IMR-90 (cell line): Measurements from ENCODE around the gene TBC1D24. TPM values are rescaled to one million over a fixed set of nuclear protein-coding genes. Genes with fewer than 3 reads are reported as not detected.

Experiments
- ATAC-seq: fragments of 200-7000 bp; cut with Tn5 transposase; 2 replicates; pipeline ENCODE4 v1.9.1; 2020; ENCODE audit warnings: low read depth, mild to moderate bottlenecking, moderate library complexity
- BruUV-seq: library from RNA; stranded (reverse); fragments of 400-500 nt; replicated peaks from 2 replicates; lab custom pipeline; 2021; lab: Mats Ljungman, UMichigan
- CTCF ChIA-PET: fragments of 300-600 bp; formaldehyde crosslinking; extraction: SDS; loops from one replicate; lab custom pipeline; 2021; ENCODE audit warnings: antibody characterized with exemption; lab: Yijun Ruan, JAX
- POLR2A ChIA-PET: fragments of 300-600 bp; sonication (Branson Sonifier 250); formaldehyde crosslinking; loops from one replicate; lab custom pipeline; 2022; ENCODE audit warnings: antibody characterized with exemption; ENCODE audit not compliant: unreplicated experiment; lab: Charles Lee
- DNase-seq: peaks from one replicate; pipeline ENCODE4 v3.0.0; 2013
- H2AFZ ChIP-seq: replicated peaks from 2 replicates; pipeline ENCODE3; 2013; ENCODE audit warnings: low read length, mild to moderate bottlenecking; ENCODE audit not compliant: poor library complexity
- H2AK5ac ChIP-seq: 2 replicates; pipeline ENCODE4 v1.6.1; 2013; ENCODE audit warnings: low read depth, low read length, inconsistent platforms
- H2AK9ac ChIP-seq: replicated peaks from 2 replicates; pipeline ENCODE3; 2013; ENCODE audit warnings: mild to moderate bottlenecking, low read depth, low read length, moderate library complexity; ENCODE audit not compliant: poor library complexity
- H2BK120ac ChIP-seq: 2 replicates; pipeline ENCODE4 v1.6.1; 2013; ENCODE audit warnings: low read depth, low read length, inconsistent platforms
- H2BK15ac ChIP-seq: 3 replicates; pipeline ENCODE4 v1.6.1; 2013; ENCODE audit warnings: low read depth, low read length, inconsistent platforms
- H2BK20ac ChIP-seq: 2 replicates; pipeline ENCODE4 v1.6.1; 2013; ENCODE audit warnings: low read depth, mild to moderate bottlenecking, inconsistent platforms, low read length, moderate library complexity
- H2BK5ac ChIP-seq: 2 replicates; pipeline ENCODE4 v1.6.1; 2013; ENCODE audit warnings: mild to moderate bottlenecking, low read depth, low read length, inconsistent platforms; ENCODE audit not compliant: poor library complexity, severe bottlenecking
- H3K14ac ChIP-seq: replicated peaks from 2 replicates; pipeline ENCODE4 v1.6.1; 2013; ENCODE audit warnings: low read depth, low read length, inconsistent platforms
- H3K18ac ChIP-seq: 2 replicates; pipeline ENCODE4 v1.6.1; 2013; ENCODE audit warnings: low read depth, low read length, control low read depth
- H3K23ac ChIP-seq: 2 replicates; pipeline ENCODE4 v1.6.1; 2013; ENCODE audit warnings: low read depth, low read length, inconsistent platforms
- H3K27ac ChIP-seq: 2 replicates; pipeline ENCODE4 v1.5.1; 2013; ENCODE audit warnings: mild to moderate bottlenecking, control low read depth, low read length; ENCODE audit not compliant: insufficient read depth
- H3K27me3 ChIP-seq: 2 replicates; pipeline ENCODE4 v1.6.1; 2013; ENCODE audit warnings: low read length; ENCODE audit not compliant: control insufficient read depth, insufficient read depth
- H3K36me3 ChIP-seq: 2 replicates; pipeline ENCODE4 v1.6.1; 2013; ENCODE audit warnings: low read length, mixed read lengths; ENCODE audit not compliant: control insufficient read depth, insufficient read depth
- H3K4ac ChIP-seq: 2 replicates; pipeline ENCODE4 v1.6.1; 2013; ENCODE audit warnings: low read depth, low read length, inconsistent platforms
- H3K4me1 ChIP-seq: 2 replicates; pipeline ENCODE4 v1.6.1; 2013; ENCODE audit warnings: low read length, mixed read lengths; ENCODE audit not compliant: control insufficient read depth, insufficient read depth
- H3K4me2 ChIP-seq: 2 replicates; pipeline ENCODE4 v1.6.1; 2013; ENCODE audit warnings: low read depth, mild to moderate bottlenecking, control low read depth, low read length, moderate library complexity
- H3K4me3 ChIP-seq: 2 replicates; pipeline ENCODE4 v1.5.1; 2013; ENCODE audit warnings: low read depth, mild to moderate bottlenecking, control low read depth, low read length, moderate library complexity; ENCODE audit not compliant: insufficient read depth
- H3K56ac ChIP-seq: 2 replicates; pipeline ENCODE4 v1.6.1; 2013; ENCODE audit warnings: low read length, inconsistent platforms; ENCODE audit not compliant: insufficient read depth; ENCODE audit errors: extremely low read depth
- H3K79me1 ChIP-seq, 2 experiments: 2 replicates each; pipeline ENCODE4 v1.6.1; 2013; ENCODE audit warnings: low read length in 2 of 2, inconsistent platforms in 1 of 2, low read depth in 1 of 2
- H3K9ac ChIP-seq: 2 replicates; pipeline ENCODE4 v1.6.1; 2013; ENCODE audit warnings: low read depth, low read length, control low read depth
- H3K9me1 ChIP-seq: 2 replicates; pipeline ENCODE4 v1.6.1; 2013; ENCODE audit warnings: low read length, inconsistent platforms; ENCODE audit not compliant: insufficient read depth
- H3K9me3 ChIP-seq: 2 replicates; pipeline ENCODE4 v1.6.1; 2013; ENCODE audit warnings: low read length; ENCODE audit not compliant: control insufficient read depth, insufficient read depth
- H4K20me1 ChIP-seq: 2 replicates; pipeline ENCODE4 v1.6.1; 2013; ENCODE audit warnings: low read length, inconsistent platforms; ENCODE audit not compliant: insufficient read depth
- H4K5ac ChIP-seq: 2 replicates; pipeline ENCODE4 v1.6.1; 2013; ENCODE audit warnings: mild to moderate bottlenecking, low read depth, low read length, control low read depth
- H4K8ac ChIP-seq, 2 experiments: 2 replicates each; pipeline ENCODE4 v1.6.1; 2013; ENCODE audit warnings: low read depth in 2 of 2, low read length in 2 of 2, control low read depth in 1 of 2, inconsistent platforms in 1 of 2
- H4K91ac ChIP-seq: 2 replicates; pipeline ENCODE4 v1.6.1; 2013; ENCODE audit warnings: low read depth, low read length, inconsistent platforms; ENCODE audit not compliant: insufficient read depth
- BHLHE40 ChIP-seq: fragments of 150-350 bp; IDR thresholded peaks from 2 replicates; pipeline ENCODE4 v1.6.1; 2016; ENCODE audit warnings: mild to moderate bottlenecking, low read depth, low read length
- CEBPB ChIP-seq: IDR thresholded peaks from 2 replicates; pipeline ENCODE4 v1.6.1; 2012; ENCODE audit warnings: low read depth, low read length, improper control_type of control experiment
- CHD1 ChIP-seq: IDR thresholded peaks from 2 replicates; pipeline ENCODE4 v1.6.1; 2012; ENCODE audit warnings: low read depth, low read length, improper control_type of control experiment
- CTCF ChIP-seq: conservative IDR thresholded peaks from 2 replicates; pipeline ENCODE4 v1.5.1; 2012; ENCODE audit warnings: mild to moderate bottlenecking, low read depth, low read length, improper control_type of control experiment
- ELK1 ChIP-seq: fragments of 150-350 bp; IDR thresholded peaks from 2 replicates; pipeline ENCODE4 v1.6.1; 2016; ENCODE audit warnings: low read depth, mild to moderate bottlenecking, low read length, moderate library complexity, borderline replicate concordance
- FOS ChIP-seq: fragments of 150-350 bp; IDR thresholded peaks from 2 replicates; pipeline ENCODE4 v1.6.1; 2016; ENCODE audit warnings: low read depth, low read length
- MAFK ChIP-seq: IDR thresholded peaks from 2 replicates; pipeline ENCODE4 v1.6.1; 2012; ENCODE audit warnings: low read depth, low read length, improper control_type of control experiment
- MXI1 ChIP-seq: IDR thresholded peaks from 2 replicates; pipeline ENCODE4 v1.6.1; 2012; ENCODE audit warnings: low read depth, mild to moderate bottlenecking, low read length, moderate library complexity, borderline replicate concordance
- NFE2L2 ChIP-seq: fragments of 150-350 bp; IDR thresholded peaks from 2 replicates; pipeline ENCODE4 v1.6.1; 2016; ENCODE audit warnings: low read depth, mild to moderate bottlenecking, low read length
- POLR2A ChIP-seq: IDR thresholded peaks from 2 replicates; pipeline ENCODE4 v1.6.1; 2012; ENCODE audit warnings: mild to moderate bottlenecking, low read depth, low read length
- RAD21 ChIP-seq: IDR thresholded peaks from 2 replicates; pipeline ENCODE4 v1.6.1; 2012; ENCODE audit warnings: low read length, improper control_type of control experiment
- RCOR1 ChIP-seq: IDR thresholded peaks from 2 replicates; pipeline ENCODE4 v1.6.1; 2012; ENCODE audit warnings: mild to moderate bottlenecking, low read length, improper control_type of control experiment; ENCODE audit not compliant: insufficient replicate concordance
- RFX5 ChIP-seq: IDR thresholded peaks from 2 replicates; pipeline ENCODE4 v1.8.0; 2012; ENCODE audit warnings: low read depth, mild to moderate bottlenecking, low read length, moderate library complexity
- SMC3 ChIP-seq: fragments of 150-350 bp; IDR thresholded peaks from 2 replicates; pipeline ENCODE4 v1.6.1; 2016; ENCODE audit warnings: low read depth, mild to moderate bottlenecking, antibody characterized with exemption, low read length, moderate library complexity
- WGBS, 2 experiments: methylation state at CpG; one replicate each; pipeline versions ENCODE4 v1.1.5 to v1.1.7; 2013; ENCODE audit warnings: missing lambda C conversion rate in 2 of 2; ENCODE audit not compliant: insufficient read length in 1 of 2; ENCODE audit errors: extremely low coverage in 2 of 2; 5-methylcytosine and 5-hydroxymethylcytosine counted together
- dilution Hi-C: fragments of 300-500 bp; cut with HindIII; formaldehyde crosslinking; loops from one replicate; pipeline ENCODE4 v1.14.3; 2018; ENCODE audit warnings: low sequenced_read_pairs; ENCODE audit not compliant: unreplicated experiment
- in situ Hi-C: fragments of 300-500 bp; cut with MboI; formaldehyde crosslinking; loops from 3 replicates; pipeline ENCODE4 v1.14.3; 2019; ENCODE audit warnings: low sequenced_read_pairs, inconsistent platforms, mixed read lengths
- intact Hi-C: fragments of 100-400 bp; cut with micrococcal nuclease; formaldehyde crosslinking; loops from 2 replicates; pipeline ENCODE4 v1.10.0; 2022
- polyA plus RNA-seq, 3 experiments: library from polyadenylated mRNA; depleted of rRNA; stranded (reverse); fragments of >200 nt; gene quantifications; 2 replicates each; pipeline ENCODE4 v1.2.3, GENCODE V29; 2012; ENCODE audit warnings: low replicate concordance in 1 of 3
- total RNA-seq: library from RNA; depleted of rRNA; stranded (reverse); fragments of >200 nt; gene quantifications from 2 replicates; pipeline ENCODE4 v1.2.3, GENCODE V29; 2012

Gene TBC1D24
- total and polyA plus RNA-seq, 2 of the 4 experiments (the other 2 are of a cell fraction) = 7.5 to 13.4 TPM

GRCh38 chr16:2531371-2531695, 56.4 kb downstream of the TBC1D24 start, which contains the start of gene CEMP1:
Gene CEMP1, minus strand, starts transcription at chr16:2531408. Its CDS starts 335 bp downstream, at chr16:2531073.
- Histone ChIP-seq H3K79me1 (peaks cover 0 to 25% of the 10 kb centered on the region in 2 experiments; a peak in 1 of 4 replicates), H3K27me3 (no peaks in the 10 kb centered on the region), H3K9me3 (no peaks in the 10 kb centered on the region), H3K4ac (peak within 1 kb of the TSS; percentile 79), H3K14ac (peak within 1 kb of the TSS; percentile 80), H4K5ac (peak within 1 kb of the TSS; percentile 14; the same call in 1 of the 2 replicates), H2BK20ac (no peak within 1 kb of the TSS), H3K56ac (no peak within 1 kb of the TSS), H3K27ac (peak within 1 kb of the TSS; percentile 75), H2BK15ac (no peak within 1 kb of the TSS), H3K18ac (no peak within 1 kb of the TSS; the same call in 1 of the 2 replicates), H3K23ac (peak within 1 kb of the TSS; percentile 64; the same call in 1 of the 2 replicates), H4K91ac (peak within 1 kb of the TSS; percentile 50), H4K8ac (peak within 1 kb of the TSS; percentile 79 to 80; a peak in 3 of 4 replicates), H3K9me1 (peaks cover 10% of the 10 kb centered on the region; the same call in 1 of the 2 replicates), H3K4me2 (peak within 1 kb of the TSS; percentile 96), H2AFZ (peak within 1 kb of the TSS; percentile 95), H3K4me1 (peaks cover 16% of the 10 kb centered on the region), H3K4me3 (peak within 1 kb of the TSS; percentile 60), H2AK5ac (peak within 1 kb of the TSS; percentile 86), H3K9ac (peak within 1 kb of the TSS; percentile 84), H2AK9ac (peak within 1 kb of the TSS; percentile 94), H2BK5ac (peak within 1 kb of the TSS; percentile 59), H2BK120ac (no peak within 1 kb of the TSS), H3K36me3 (peaks cover 30% of the 10 kb centered on the region; the same call in 1 of the 2 replicates), H4K20me1 (no peaks in the 10 kb centered on the region; the same call in none of the 2 replicates)
- dilution Hi-C loops = no loop called here
- in situ Hi-C loops = no loop called here
- CTCF ChIA-PET = no interaction called here
- no TSS peak for BruUV-seq
- DNase-seq (no peak), ATAC-seq (peak; percentile 8)
- TF ChIP-seq ELK1 (no peak), CEBPB (no peak), CHD1 (no peak), FOS (no peak), RFX5 (no peak), BHLHE40 (no peak), NFE2L2 (no peak), RAD21 (no peak), POLR2A (no peak), CTCF (no peak), SMC3 (no peak), RCOR1 (no peak), MAFK (no peak), MXI1 (no peak)
- no CpG with 5 or more reads among the region's 11 CpGs for WGBS, 2 experiments
- intact Hi-C loops = no loop called here
- POLR2A ChIA-PET = no interaction called here
